IPS-18a (cell line): ENCODE results near the gene AUTS2.

Experiments
- H3K27ac ChIP-seq: one replicate; pipeline ENCODE4 v1.5.1; 2013; ENCODE audit warnings: low read length
- H3K27me3 ChIP-seq: one replicate; pipeline ENCODE4 v1.6.1; 2013; ENCODE audit warnings: mild to moderate bottlenecking, low read length; ENCODE audit not compliant: control insufficient read depth, insufficient read depth
- H3K36me3 ChIP-seq: one replicate; pipeline ENCODE4 v1.6.1; 2013; ENCODE audit warnings: low read depth, low read length; ENCODE audit not compliant: control insufficient read depth
- H3K4me1 ChIP-seq: one replicate; pipeline ENCODE4 v1.6.1; 2013; ENCODE audit warnings: low read depth, low read length; ENCODE audit not compliant: control insufficient read depth
- H3K4me3 ChIP-seq: one replicate; pipeline ENCODE4 v1.5.1; 2013; ENCODE audit warnings: low read length
- H3K9ac ChIP-seq: one replicate; pipeline ENCODE4 v1.6.1; 2013; ENCODE audit warnings: mild to moderate bottlenecking, low read length, moderate library complexity
- H3K9me3 ChIP-seq: one replicate; pipeline ENCODE4 v1.6.1; 2013; ENCODE audit warnings: low read depth, low read length; ENCODE audit not compliant: control insufficient read depth

Gene AUTS2

GRCh38 chr7:70761711-70762328, 1163.5 kb downstream of the AUTS2 start:
- Histone ChIP-seq H3K4me3 (no peak overlapping the region), H3K27ac (no peak overlapping the region), H3K36me3 (peaks cover 39% of the 10 kb centered on the region), H3K9me3 (no peaks in the 10 kb centered on the region), H3K9ac (no peak overlapping the region), H3K4me1 (peaks cover 11% of the 10 kb centered on the region), H3K27me3 (no peaks in the 10 kb centered on the region)

GRCh38 chr7:70762696-70763095, 1164.4 kb downstream of the AUTS2 start:
- H3K27ac ChIP-seq, result no peak overlapping the region

GRCh38 chr7:70763961-70764691, 1165.9 kb downstream of the AUTS2 start:
- Histone ChIP-seq H3K36me3 (peaks cover 57% of the 10 kb centered on the region), H3K9ac (no peak overlapping the region), H3K27me3 (no peaks in the 10 kb centered on the region), H3K4me3 (no peak overlapping the region), H3K9me3 (no peaks in the 10 kb centered on the region), H3K4me1 (peaks cover 6% of the 10 kb centered on the region), H3K27ac (no peak overlapping the region)

More at GRCh38 chr7:70762696-70763095, 1164.4 kb downstream of the AUTS2 start:
- Histone ChIP-seq H3K27me3 (no peaks in the 10 kb centered on the region), H3K9ac (no peak overlapping the region), H3K9me3 (no peaks in the 10 kb centered on the region), H3K4me1 (peaks cover 6% of the 10 kb centered on the region), H3K4me3 (no peak overlapping the region), H3K36me3 (peaks cover 48% of the 10 kb centered on the region)

GRCh38 chr7:70764701-70765208, 1166.5 kb downstream of the AUTS2 start:
- H3K4me3 ChIP-seq, result no peak overlapping the region

GRCh38 chr7:70765651-70766050, 1167.4 kb downstream of the AUTS2 start:
- Histone ChIP-seq H3K9ac (no peak overlapping the region), H3K27me3 (no peaks in the 10 kb centered on the region), H3K9me3 (no peaks in the 10 kb centered on the region), H3K27ac (no peak overlapping the region), H3K36me3 (peaks cover 66% of the 10 kb centered on the region), H3K4me3 (no peak overlapping the region), H3K4me1 (peaks cover 6% of the 10 kb centered on the region)

More at GRCh38 chr7:70764701-70765208, 1166.5 kb downstream of the AUTS2 start:
- Histone ChIP-seq H3K4me1 (peaks cover 6% of the 10 kb centered on the region), H3K36me3 (peaks cover 57% of the 10 kb centered on the region), H3K27ac (no peak overlapping the region), H3K9me3 (no peaks in the 10 kb centered on the region), H3K27me3 (no peaks in the 10 kb centered on the region), H3K9ac (no peak overlapping the region)

- no peak overlapping the region for H3K9ac ChIP-seq
- H3K4me3 ChIP-seq, result no peak overlapping the region
- peaks cover 70% of the 10 kb centered on the region for H3K36me3 ChIP-seq
- H3K27ac ChIP-seq, result no peak overlapping the region
- H3K9me3 ChIP-seq, result no peaks in the 10 kb centered on the region
- peaks cover 6% of the 10 kb centered on the region for H3K4me1 ChIP-seq
- no peaks in the 10 kb centered on the region for H3K27me3 ChIP-seq
Measured at GRCh38 chr7:70766109-70766508, 1167.8 kb downstream of the AUTS2 start.

- peaks cover 3% of the 10 kb centered on the region for H3K4me1 ChIP-seq
- H3K4me3 ChIP-seq, result no peak overlapping the region
- H3K36me3 ChIP-seq, result peaks cover 76% of the 10 kb centered on the region
- no peak overlapping the region for H3K9ac ChIP-seq
- H3K27ac ChIP-seq, result no peak overlapping the region
- no peaks in the 10 kb centered on the region for H3K9me3 ChIP-seq
- no peaks in the 10 kb centered on the region for H3K27me3 ChIP-seq
Measured at GRCh38 chr7:70766694-70767093, 1168.4 kb downstream of the AUTS2 start.

- no peak overlapping the region for H3K9ac ChIP-seq
- peaks cover 95% of the 10 kb centered on the region for H3K36me3 ChIP-seq
- no peaks in the 10 kb centered on the region for H3K27me3 ChIP-seq
- no peaks in the 10 kb centered on the region for H3K9me3 ChIP-seq
- H3K4me1 ChIP-seq, result peaks cover 10% of the 10 kb centered on the region
- H3K4me3 ChIP-seq, result no peak overlapping the region
- no peak overlapping the region for H3K27ac ChIP-seq
Measured at GRCh38 chr7:70770154-70770553, 1171.9 kb downstream of the AUTS2 start.

GRCh38 chr7:70771451-70771850, 1173.2 kb downstream of the AUTS2 start:
- Histone ChIP-seq H3K27me3 (no peaks in the 10 kb centered on the region), H3K27ac (no peak overlapping the region), H3K9me3 (no peaks in the 10 kb centered on the region), H3K36me3 (peaks cover 95% of the 10 kb centered on the region), H3K4me3 (no peak overlapping the region), H3K9ac (no peak overlapping the region), H3K4me1 (peaks cover 10% of the 10 kb centered on the region)

GRCh38 chr7:70772891-70773290, 1174.6 kb downstream of the AUTS2 start:
- H3K36me3 ChIP-seq, result peaks cover 95% of the 10 kb centered on the region

GRCh38 chr7:70773406-70773805, 1175.1 kb downstream of the AUTS2 start:
- peaks cover 95% of the 10 kb centered on the region for H3K36me3 ChIP-seq

More at GRCh38 chr7:70772891-70773290, 1174.6 kb downstream of the AUTS2 start:
- H3K4me1 ChIP-seq, result peaks cover 10% of the 10 kb centered on the region
- H3K4me3 ChIP-seq, result no peak overlapping the region
- H3K27me3 ChIP-seq, result no peaks in the 10 kb centered on the region
- no peaks in the 10 kb centered on the region for H3K9me3 ChIP-seq
- H3K9ac ChIP-seq, result no peak overlapping the region
- H3K27ac ChIP-seq, result no peak overlapping the region

More at GRCh38 chr7:70773406-70773805, 1175.1 kb downstream of the AUTS2 start:
- H3K4me3 ChIP-seq, result no peak overlapping the region
- H3K27me3 ChIP-seq, result no peaks in the 10 kb centered on the region
- H3K4me1 ChIP-seq, result peaks cover 10% of the 10 kb centered on the region
- no peak overlapping the region for H3K27ac ChIP-seq
- H3K9me3 ChIP-seq, result no peaks in the 10 kb centered on the region
- H3K9ac ChIP-seq, result no peak overlapping the region
